HepG2 (cell line): ENCODE data around the gene ELOVL5. TPM values are rescaled to one million over a fixed set of nuclear protein-coding genes. Genes with fewer than 3 reads are reported as not detected.

Source experiments
- ATAC-seq: fragments of 200-7000 bp; cut with Tn5 transposase; 3 replicates; pipeline ENCODE4 v1.9.1; 2020; ENCODE audit warnings: mild to moderate bottlenecking, moderate library complexity
- BruUV-seq: library from RNA; stranded (reverse); fragments of 400-500 nt; replicated peaks from 2 replicates; lab custom pipeline; 2021; lab: Mats Ljungman, UMichigan
- CTCF ChIA-PET: fragments of 300-600 bp; formaldehyde crosslinking; extraction: SDS; loops from one replicate; lab custom pipeline; 2021; ENCODE audit warnings: low total read pairs, inconsistent platforms, low intra/inter-chr PET ratio; lab: Yijun Ruan, JAX
- POLR2A ChIA-PET: fragments of 350-600 bp; sonication (Branson Sonifier 250); formaldehyde crosslinking; loops from one replicate; lab custom pipeline; 2020; ENCODE audit warnings: antibody characterized with exemption, inconsistent platforms; lab: Yijun Ruan, JAX
- DNase-seq: peaks from one replicate; pipeline ENCODE4 v3.0.0-alpha.2; 2015; ENCODE audit warnings: low spot score
- FAIRE-seq: peaks from 3 replicates; lab custom pipeline; 2011; peaks lifted over from hg19 to GRCh38; lab: Jason Lieb, UNC
- H2AFZ ChIP-seq: one replicate; pipeline ENCODE4 v1.6.1; 2011; ENCODE audit warnings: low read length, inconsistent platforms
- H3K27ac ChIP-seq: fragments of 300-600 bp; 3 replicates; pipeline ENCODE4 v1.8.0; 2011; ENCODE audit warnings: mixed run types, mild to moderate bottlenecking, mixed read lengths, low read length, inconsistent platforms; ENCODE audit not compliant: insufficient read depth; ENCODE audit errors: extremely low read length
- H3K27me3 ChIP-seq, 2 experiments: fragments of 200-600 bp in 1 of 2; 2 replicates in 1 of 2; 3 replicates in 1 of 2; pipeline versions ENCODE4 v1.6.0 to v1.8.0; 2011; ENCODE audit warnings: low read length in 2 of 2, mild to moderate bottlenecking in 2 of 2, moderate library complexity in 2 of 2, inconsistent platforms in 1 of 2; ENCODE audit not compliant: insufficient read depth in 2 of 2, control insufficient read depth in 1 of 2
- H3K36me3 ChIP-seq, 2 experiments: fragments of 200-600 bp in 1 of 2; replicated peaks in 1 of 2; 2 replicates in 1 of 2; 3 replicates in 1 of 2; pipeline versions ENCODE4 v1.5.1 to v1.8.0; 2011; ENCODE audit warnings: low read length in 2 of 2, inconsistent platforms in 1 of 2; ENCODE audit not compliant: insufficient read depth in 2 of 2, control insufficient read depth in 1 of 2
- H3K4me1 ChIP-seq: 2 replicates; pipeline ENCODE4 v1.5.1; 2012; ENCODE audit warnings: low read length, inconsistent platforms; ENCODE audit not compliant: insufficient read depth
- H3K4me2 ChIP-seq: 2 replicates; pipeline ENCODE4 v1.6.0; 2011; ENCODE audit warnings: low read depth, low read length, inconsistent platforms
- H3K4me3 ChIP-seq, 3 experiments: fragments of 200-600 bp in 1 of 3; sonication (generic), shearing (Covaris generic) in 1 of 3; replicated peaks in 1 of 3; 2 replicates each; pipeline ENCODE4 v1.5.1; 2011 to 2016; ENCODE audit warnings: low read length in 3 of 3, inconsistent platforms in 2 of 3, low read depth in 2 of 3, mild to moderate bottlenecking in 2 of 3, control low read depth in 1 of 3, mixed read lengths in 1 of 3; ENCODE audit not compliant: insufficient read depth in 1 of 3
- H3K79me2 ChIP-seq: one replicate; pipeline ENCODE4 v1.6.1; 2011; ENCODE audit warnings: low read length, inconsistent platforms; ENCODE audit not compliant: insufficient read depth
- H3K9ac ChIP-seq: 2 replicates; pipeline ENCODE4 v1.6.0; 2011; ENCODE audit warnings: mild to moderate bottlenecking, low read depth, low read length, inconsistent platforms; ENCODE audit not compliant: insufficient read depth
- H3K9me3 ChIP-seq: 2 replicates; pipeline ENCODE4 v1.5.1; 2012; ENCODE audit warnings: mild to moderate bottlenecking, low read length
- H4K20me1 ChIP-seq: 2 replicates; pipeline ENCODE4 v1.6.0; 2011; ENCODE audit warnings: inconsistent platforms, mild to moderate bottlenecking, low read length, moderate library complexity; ENCODE audit not compliant: insufficient read depth
- KDM4B ChIP-seq: sonication (generic); formaldehyde crosslinking; IDR thresholded peaks from 2 replicates; pipeline ENCODE4 v1.4.0; 2020; ENCODE audit warnings: missing genetic modification reagents
- MIER3 ChIP-seq: IDR thresholded peaks from 2 replicates; pipeline ENCODE4 v1.6.1; 2016; ENCODE audit warnings: missing compliant biosample characterization, borderline replicate concordance
- MXI1 ChIP-seq: IDR thresholded peaks from 3 replicates; pipeline ENCODE4 v1.6.1; 2012; ENCODE audit warnings: low read depth, low read length, inconsistent platforms, borderline replicate concordance
- NCOA2 ChIP-seq: sonication (generic); formaldehyde crosslinking; IDR thresholded peaks from 2 replicates; pipeline ENCODE4 v1.8.0; 2022; ENCODE audit warnings: inconsistent platforms
- TCF7L2 ChIP-seq: IDR thresholded peaks from 2 replicates; pipeline ENCODE4 v1.6.1; 2011; ENCODE audit warnings: mild to moderate bottlenecking, low read depth, low read length, moderate library complexity
- ZNF24 ChIP-seq: fragments of 450-650 bp; IDR thresholded peaks from 2 replicates; pipeline ENCODE4 v1.6.1; 2017; ENCODE audit warnings: antibody characterized with exemption, mild to moderate bottlenecking
- ZNF547 ChIP-seq: sonication (generic); formaldehyde crosslinking; IDR thresholded peaks from 2 replicates; pipeline ENCODE4 v1.5.1; 2020; ENCODE audit warnings: mild to moderate bottlenecking, missing genetic modification reagents
- WGBS: methylation state at CpG from one replicate; pipeline ENCODE4 v1.1.6; 2017; ENCODE audit warnings: low lambda C conversion rate; 5-methylcytosine and 5-hydroxymethylcytosine counted together
- in situ Hi-C: cut with HindIII; loops from 2 replicates; pipeline ENCODE4 v1.10.0; 2017; ENCODE audit warnings: low pct_unique_long_range_greater_than_20kb; ENCODE audit not compliant: extremely low pct_ligation_motif_present
- intact Hi-C: fragments of 100-400 bp; cut with micrococcal nuclease; formaldehyde crosslinking; loops from one replicate; pipeline ENCODE4 v1.10.0; 2022; ENCODE audit not compliant: unreplicated experiment
- polyA plus RNA-seq, 8 experiments: library from polyadenylated mRNA; depleted of rRNA in 3 of 8; stranded (reverse) in 7 of 8; unstranded in 1 of 8; fragments of >200 nt; fragmentation: Illumina TruSeq in 4 of 8; extraction: Trizol in 4 of 8; gene quantifications; 2 replicates each; pipeline versions ENCODE4 v1.2.1 to v1.2.3, GENCODE V29; 2011 to 2016; ENCODE audit warnings: low read depth in 4 of 8, missing spikeins in 1 of 8, mixed read lengths in 1 of 8; ENCODE audit not compliant: insufficient read depth in 1 of 8
- total RNA-seq, 5 experiments: library from RNA; depleted of rRNA; stranded (reverse); fragments of >200 nt; fragmentation: Illumina TruSeq; extraction: Trizol; gene quantifications; 2 replicates each; pipeline ENCODE4 v1.2.3, GENCODE V29; 2016; ENCODE audit warnings: low read depth in 1 of 5

Gene ELOVL5
- total and polyA plus RNA-seq, 2 of the 13 experiments (the other 11 are each of a cell fraction or from before 2014, with no cell fraction given) = 50.1 to 72.4 TPM

DNA sequence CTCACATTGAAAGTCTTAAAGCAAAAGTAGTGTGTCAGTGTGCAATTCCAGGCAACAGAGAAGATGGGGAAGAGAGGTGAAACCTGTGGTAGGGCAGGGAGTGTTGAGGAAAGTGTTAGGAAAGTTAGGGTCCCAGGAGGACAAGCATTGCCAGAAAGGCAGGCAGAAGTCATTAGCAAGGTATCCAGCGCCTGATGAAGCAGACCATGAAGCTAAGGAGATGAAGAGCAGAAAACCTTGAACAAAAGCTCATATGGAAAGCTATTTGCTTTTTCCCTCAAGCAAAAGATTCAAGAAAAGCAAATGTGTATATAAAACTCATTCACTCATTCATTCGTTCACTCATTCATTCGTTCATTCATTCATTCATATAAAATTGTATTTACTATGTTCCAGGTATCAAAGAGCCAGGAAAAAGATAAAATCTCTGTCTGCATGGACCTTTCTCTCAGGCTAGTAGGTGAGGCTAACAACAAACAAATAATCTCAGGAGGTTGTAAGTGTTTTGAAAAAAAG, 96.5 kb downstream of the ELOVL5 start:
- FAIRE-seq = no peak
- Histone ChIP-seq H3K9me3 (no peaks in the 10 kb centered on the region), H3K4me2 (no peak overlapping the region), H3K27ac (no peak overlapping the region), H3K36me3 (no peaks in the 10 kb centered on the region), H2AFZ (no peak overlapping the region), H3K79me2 (no peaks in the 10 kb centered on the region), H3K9ac (no peak overlapping the region), H3K4me3 (no peak overlapping the region), H3K4me1 (no peaks in the 10 kb centered on the region), H3K27me3 (no peaks in the 10 kb centered on the region), H4K20me1 (no peaks in the 10 kb centered on the region)
- no peak for DNase-seq
- ChIA-PET POLR2A (no interaction called here), CTCF (no interaction called here)
- TF ChIP-seq NCOA2 (CRISPR knock-in tag) (no peak), ZNF24 (peak; percentile 85), TCF7L2 (no peak)
- 36% methylated on average over 3 of the region's 3 CpGs for WGBS
- intact Hi-C loops = no loop called here
- in situ Hi-C loops = no loop called here
- ATAC-seq = no peak
- no TSS peak for BruUV-seq

DNA sequence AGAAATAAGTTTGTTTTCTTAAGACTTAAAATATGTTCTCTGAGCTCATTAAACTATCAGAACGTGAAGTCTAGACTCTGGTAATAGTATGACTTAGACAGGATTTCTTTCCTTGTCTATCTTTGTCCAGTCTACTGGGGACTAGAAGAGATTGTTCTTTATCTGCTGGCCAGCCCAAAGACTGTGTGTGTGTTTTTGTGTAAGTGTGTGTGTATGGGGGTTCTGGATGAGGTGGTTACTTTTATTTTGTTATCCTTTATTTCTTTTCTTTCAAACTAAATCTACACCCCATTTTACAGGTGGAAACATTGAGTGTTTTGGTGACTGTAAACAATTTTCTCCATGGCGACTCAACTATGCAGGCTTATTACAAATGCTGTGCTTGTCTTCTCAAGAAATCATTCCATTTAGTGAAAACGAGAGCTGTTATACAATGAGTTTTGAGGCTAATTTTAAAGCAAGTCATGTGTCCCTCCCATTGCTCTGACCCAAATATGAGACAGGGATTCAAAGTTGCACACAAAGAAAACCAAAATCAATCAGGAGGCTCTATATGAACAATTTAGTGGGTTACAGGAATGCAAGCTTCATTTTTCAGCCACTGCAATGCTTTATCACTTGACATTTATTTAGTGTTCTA, 97.6 kb downstream of the ELOVL5 start:
- Histone ChIP-seq H3K79me2 (no peaks in the 10 kb centered on the region), H3K4me1 (no peaks in the 10 kb centered on the region), H3K4me3 (no peak overlapping the region), H3K9ac (no peak overlapping the region), H4K20me1 (no peaks in the 10 kb centered on the region), H3K9me3 (no peaks in the 10 kb centered on the region)
- ATAC-seq (no peak), DNase-seq (no peak)
- CTCF ChIA-PET = no interaction called here
- in situ Hi-C loops = no loop called here
- TF ChIP-seq KDM4B (CRISPR knock-in tag) = no peak
- no peak for TF ChIP-seq MIER3 (CRISPR knock-in tag)
- no peak for TF ChIP-seq ZNF547 (CRISPR knock-in tag)
- TF ChIP-seq MXI1 = no peak
- TF ChIP-seq, all 625 proteins: peak for 0
- no peak overlapping the region for H3K4me2 ChIP-seq
- intact Hi-C loops = no loop called here
- H2AFZ ChIP-seq = no peak overlapping the region
- BruUV-seq = no TSS peak
- H3K36me3 ChIP-seq = no peaks in the 10 kb centered on the region
- FAIRE-seq = no peak
- H3K27me3 ChIP-seq = no peaks in the 10 kb centered on the region
- 51% methylated on average over 3 of the region's 3 CpGs for WGBS
- POLR2A ChIA-PET = no interaction called here
- H3K27ac ChIP-seq = no peak overlapping the region
